GOT3 (cell line): ENCODE measurements around the gene KCNC4.

ENCODE experiments used
- DNase-seq: peaks from one replicate; lab custom pipeline; 2025; ENCODE audit warnings: mixed read lengths; lab: John Stamatoyannopoulos, UW

The KCNC4 gene

GRCh38 chr1:110188035-110188618, 22.0 kb upstream of the KCNC4 start:
- DNase-seq, result no peak

GRCh38 chr1:110189181-110189580, 20.9 kb upstream of the KCNC4 start:
- no peak for DNase-seq

- DNase-seq, result no peak
These were observed 19.7 kb upstream of the KCNC4 start for GRCh38 chr1:110190282-110190929.

DNA sequence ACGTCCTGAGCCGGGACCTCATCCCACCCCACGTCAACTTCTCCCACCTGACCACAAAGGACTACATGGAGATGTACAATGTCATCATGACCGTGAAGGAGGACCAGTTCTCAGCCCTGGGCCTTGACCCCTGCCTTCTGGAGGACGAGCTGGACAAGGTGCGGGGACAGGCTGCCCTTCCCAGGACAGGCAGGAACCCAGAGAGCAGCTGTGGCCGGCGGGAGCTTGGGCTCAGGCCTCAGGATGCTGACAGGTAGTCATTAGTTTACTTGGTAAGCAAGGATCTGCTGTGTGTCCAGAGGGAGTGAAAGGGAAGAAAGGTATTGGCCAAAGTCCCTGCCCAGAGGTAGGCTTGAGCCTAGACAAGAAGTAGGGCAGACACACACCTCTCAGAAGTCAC, 17.6 kb upstream of the KCNC4 start:
- no peak for DNase-seq

- DNase-seq, result no peak
These were observed 14.9 kb upstream of the KCNC4 start for GRCh38 chr1:110195196-110195595.

GRCh38 chr1:110196917-110197765, 13.0 kb upstream of the KCNC4 start:
- no peak for DNase-seq

GRCh38 chr1:110197905-110198629, 12.0 kb upstream of the KCNC4 start:
- DNase-seq, result no peak

- DNase-seq, result no peak
These were observed 11.4 kb upstream of the KCNC4 start for GRCh38 chr1:110198746-110199145.

- DNase-seq, result no peak
These were observed 9.9 kb upstream of the KCNC4 start for GRCh38 chr1:110200190-110200589.

DNA sequence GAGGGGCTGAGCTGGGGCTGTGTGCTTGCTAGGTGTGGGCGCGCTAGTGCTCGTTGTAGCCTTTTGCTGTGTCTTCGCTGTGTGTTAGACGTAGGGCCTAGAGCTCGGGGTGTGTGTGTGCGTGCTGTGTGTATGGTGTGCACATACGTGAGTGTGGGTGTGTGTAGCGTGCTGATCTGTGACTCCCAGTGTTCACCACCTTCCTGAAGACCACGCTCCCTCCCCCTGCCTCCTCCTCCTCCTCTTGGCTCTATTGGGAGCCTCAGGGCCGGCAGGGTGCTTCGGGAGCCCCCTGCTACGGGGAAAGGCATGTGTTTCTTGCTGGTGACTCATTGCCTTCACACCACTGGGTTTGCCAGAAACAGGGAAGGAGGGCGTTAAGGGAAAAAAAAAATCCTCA, 9.4 kb upstream of the KCNC4 start:
- DNase-seq, result no peak

GRCh38 chr1:110201157-110201825, 8.8 kb upstream of the KCNC4 start:
- DNase-seq, result no peak

GRCh38 chr1:110203021-110203661, 7.0 kb upstream of the KCNC4 start:
- DNase-seq, result no peak

GRCh38 chr1:110205156-110205555, 5.0 kb upstream of the KCNC4 start:
- no peak for DNase-seq

- no peak for DNase-seq
These were observed 4.4 kb upstream of the KCNC4 start for GRCh38 chr1:110205591-110206155.

- no peak for DNase-seq
These were observed 3.7 kb upstream of the KCNC4 start for GRCh38 chr1:110206261-110206920.

GRCh38 chr1:110207831-110208230, 2.3 kb upstream of the KCNC4 start:
- no peak for DNase-seq

GRCh38 chr1:110208916-110209645, 1.0 kb upstream of the KCNC4 start:
- no peak for DNase-seq

DNA sequence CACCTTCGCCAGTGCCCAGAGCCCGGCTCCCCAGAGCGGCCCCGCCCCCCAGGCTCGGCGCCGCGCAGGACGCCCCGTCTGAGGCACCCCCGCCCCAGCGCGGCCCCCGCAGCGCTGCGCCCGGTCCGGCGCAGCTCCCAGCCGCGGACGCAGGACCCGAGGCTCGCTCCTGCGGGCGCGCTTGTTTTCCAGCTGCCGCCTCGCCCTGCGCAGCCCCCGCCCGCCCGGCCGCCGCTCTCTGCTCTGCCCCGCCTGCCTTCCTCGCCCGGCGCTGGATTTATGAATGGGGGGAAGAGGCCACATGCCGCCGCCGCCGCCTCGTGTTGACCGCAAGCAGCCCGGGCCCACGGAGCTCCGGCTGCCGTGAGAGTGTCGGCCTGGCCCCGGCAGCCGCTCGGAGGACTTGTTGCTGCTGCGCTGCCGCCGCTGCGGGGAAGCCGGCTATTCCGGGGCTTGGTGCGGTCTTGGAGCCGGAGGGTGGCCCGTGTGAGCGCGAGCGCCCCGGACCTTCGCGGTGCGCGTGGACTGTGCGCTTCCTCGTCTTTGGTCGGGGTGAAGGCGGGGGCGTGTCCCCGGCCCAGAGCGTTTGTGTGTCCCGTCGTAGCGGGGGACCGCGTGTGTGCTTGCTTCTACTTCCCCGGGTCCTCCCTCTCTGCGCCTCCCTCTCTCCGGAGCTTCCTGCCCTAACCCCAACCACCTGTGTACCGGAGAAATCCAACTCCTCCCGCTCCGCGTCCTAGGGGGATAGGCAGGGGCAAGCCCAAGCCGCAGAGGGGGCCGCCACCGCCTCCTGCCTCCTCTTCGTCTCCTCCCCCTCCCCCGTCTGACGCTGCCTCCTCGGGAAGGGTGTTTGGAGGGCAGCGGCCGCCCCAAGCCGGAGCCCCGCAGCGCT, 736 bp downstream of the KCNC4 start:
- no peak for DNase-seq
